Stimulated activated naive CD8-positive, alpha-beta T cell treated with anti-CD3 and anti-CD28 coated beads, Interleukin-15, amount 100 ng/mL, for 72 hours (primary cell): ENCODE results near the gene CDH7.

Experiments used
- ATAC-seq: fragments of 150-1000 bp; cut with Tn5 transposase; 2 replicates; pipeline ENCODE4 v1.10.0; 2021; ENCODE audit warnings: mild to moderate bottlenecking, moderate library complexity
- DNase-seq, 2 donors: peaks; one replicate each; pipeline ENCODE4 v3.0.0; 2021 to 2022
- H3K27ac Mint-ChIP-seq, 2 donors: one replicate each; pipeline ENCODE4 v1.8.0; 2022; ENCODE audit warnings: mild to moderate bottlenecking in 2 of 2, mixed read lengths in 2 of 2, moderate library complexity in 2 of 2
- H3K27me3 Mint-ChIP-seq: one replicate; pipeline ENCODE4 v1.8.0; 2022; ENCODE audit warnings: mixed read lengths
- H3K4me1 Mint-ChIP-seq: one replicate; pipeline ENCODE4 v1.8.0; 2022; ENCODE audit warnings: mild to moderate bottlenecking, mixed read lengths
- H3K4me3 Mint-ChIP-seq, 2 donors: one replicate each; pipeline ENCODE4 v1.8.0; 2022; ENCODE audit warnings: mild to moderate bottlenecking in 2 of 2, mixed read lengths in 2 of 2, moderate library complexity in 1 of 2
- H3K9me3 Mint-ChIP-seq, 2 donors: one replicate each; pipeline ENCODE4 v1.8.0; 2022; ENCODE audit warnings: mixed read lengths in 2 of 2

The CDH7 gene

GRCh38 chr18:65817178-65817577, 66.4 kb downstream of the CDH7 start:
- no peaks in the 10 kb centered on the region for H3K9me3 Mint-ChIP-seq
- ATAC-seq = no peak
- no peak for DNase-seq
- H3K27me3 Mint-ChIP-seq = no peaks in the 10 kb centered on the region
- no peak overlapping the region for H3K27ac Mint-ChIP-seq
- H3K4me1 Mint-ChIP-seq = no peaks in the 10 kb centered on the region
- no peak overlapping the region for H3K4me3 Mint-ChIP-seq

- H3K27ac Mint-ChIP-seq = no peak overlapping the region
- no peaks in the 10 kb centered on the region for H3K9me3 Mint-ChIP-seq
- DNase-seq (no peak), ATAC-seq (no peak)
- H3K27me3 Mint-ChIP-seq = no peaks in the 10 kb centered on the region
- H3K4me1 Mint-ChIP-seq = no peaks in the 10 kb centered on the region
- H3K4me3 Mint-ChIP-seq = no peak overlapping the region
Observed at GRCh38 chr18:65821911-65822310, 71.1 kb downstream of the CDH7 start.

- Mint-ChIP-seq H3K9me3 (no peaks in the 10 kb centered on the region), H3K27ac (no peak overlapping the region), H3K4me3 (no peak overlapping the region), H3K27me3 (no peaks in the 10 kb centered on the region), H3K4me1 (no peaks in the 10 kb centered on the region)
- ATAC-seq = no peak
- DNase-seq = no peak
Observed at GRCh38 chr18:65822826-65823225, 72.0 kb downstream of the CDH7 start.

GRCh38 chr18:65827444-65827843, 76.6 kb downstream of the CDH7 start:
- H3K4me1 Mint-ChIP-seq = no peaks in the 10 kb centered on the region
- DNase-seq (no peak), ATAC-seq (no peak)
- H3K9me3 Mint-ChIP-seq = peaks cover 3 to 7% of the 10 kb centered on the region in 2 donors
- H3K4me3 Mint-ChIP-seq = no peak overlapping the region
- no peaks in the 10 kb centered on the region for H3K27me3 Mint-ChIP-seq
- H3K27ac Mint-ChIP-seq = no peak overlapping the region

- ATAC-seq (no peak), DNase-seq (no peak)
- Mint-ChIP-seq H3K27ac (no peak overlapping the region), H3K4me3 (no peak overlapping the region), H3K9me3 (peaks cover 4 to 19% of the 10 kb centered on the region in 2 donors), H3K27me3 (no peaks in the 10 kb centered on the region), H3K4me1 (no peaks in the 10 kb centered on the region)
Observed at GRCh38 chr18:65835881-65836280, 85.1 kb downstream of the CDH7 start.

GRCh38 chr18:65846107-65846506, 95.3 kb downstream of the CDH7 start:
- DNase-seq = no peak
- Mint-ChIP-seq H3K27ac (no peak overlapping the region), H3K4me3 (no peak overlapping the region), H3K9me3 (no peaks in the 10 kb centered on the region), H3K4me1 (no peaks in the 10 kb centered on the region), H3K27me3 (no peaks in the 10 kb centered on the region)
- ATAC-seq = no peak

GRCh38 chr18:65852273-65852672, 101.5 kb downstream of the CDH7 start:
- no peak overlapping the region for H3K4me3 Mint-ChIP-seq
- DNase-seq (no peak), ATAC-seq (no peak)
- H3K9me3 Mint-ChIP-seq = no peaks in the 10 kb centered on the region
- H3K27ac Mint-ChIP-seq = no peak overlapping the region
- H3K27me3 Mint-ChIP-seq = no peaks in the 10 kb centered on the region
- H3K4me1 Mint-ChIP-seq = no peaks in the 10 kb centered on the region

- Mint-ChIP-seq H3K4me1 (no peaks in the 10 kb centered on the region), H3K4me3 (no peak overlapping the region), H3K9me3 (peaks cover 0 to 5% of the 10 kb centered on the region in 2 donors), H3K27ac (no peak overlapping the region), H3K27me3 (no peaks in the 10 kb centered on the region)
- DNase-seq = no peak
- no peak for ATAC-seq
Observed at GRCh38 chr18:65859075-65859474, 108.3 kb downstream of the CDH7 start.

- H3K4me3 Mint-ChIP-seq = no peak overlapping the region
- no peak for ATAC-seq
- no peak for DNase-seq
- no peaks in the 10 kb centered on the region for H3K4me1 Mint-ChIP-seq
- H3K9me3 Mint-ChIP-seq = peaks cover 0 to 8% of the 10 kb centered on the region in 2 donors
- H3K27ac Mint-ChIP-seq = no peak overlapping the region
- H3K27me3 Mint-ChIP-seq = no peaks in the 10 kb centered on the region
Observed at GRCh38 chr18:65869527-65869926, 118.7 kb downstream of the CDH7 start.

- H3K27me3 Mint-ChIP-seq = no peaks in the 10 kb centered on the region
- no peak for ATAC-seq
- no peak for DNase-seq
- H3K4me1 Mint-ChIP-seq = no peaks in the 10 kb centered on the region
- H3K4me3 Mint-ChIP-seq = no peak overlapping the region
- peaks cover 10 to 13% of the 10 kb centered on the region in 2 donors for H3K9me3 Mint-ChIP-seq
- no peak overlapping the region for H3K27ac Mint-ChIP-seq
Observed at GRCh38 chr18:65876310-65876709, 125.5 kb downstream of the CDH7 start.

- H3K4me1 Mint-ChIP-seq = no peaks in the 10 kb centered on the region
- DNase-seq (no peak), ATAC-seq (no peak)
- H3K4me3 Mint-ChIP-seq = no peak overlapping the region
- H3K27me3 Mint-ChIP-seq = no peaks in the 10 kb centered on the region
- no peak overlapping the region for H3K27ac Mint-ChIP-seq
- peaks cover 5 to 8% of the 10 kb centered on the region in 2 donors for H3K9me3 Mint-ChIP-seq
Observed at GRCh38 chr18:65897292-65897691, 146.5 kb downstream of the CDH7 start.

GRCh38 chr18:65901522-65901921, 150.7 kb downstream of the CDH7 start:
- ATAC-seq = no peak

GRCh38 chr18:65906621-65907034, 155.8 kb downstream of the CDH7 start:
- DNase-seq (no peak), ATAC-seq (no peak)
- Mint-ChIP-seq H3K4me3 (no peak overlapping the region), H3K27ac (no peak overlapping the region), H3K27me3 (no peaks in the 10 kb centered on the region), H3K4me1 (no peaks in the 10 kb centered on the region), H3K9me3 (peaks cover 6 to 7% of the 10 kb centered on the region in 2 donors)

More at GRCh38 chr18:65901522-65901921, 150.7 kb downstream of the CDH7 start:
- no peaks in the 10 kb centered on the region for H3K27me3 Mint-ChIP-seq
- H3K9me3 Mint-ChIP-seq = peaks cover 0 to 6% of the 10 kb centered on the region in 2 donors
- no peak for DNase-seq
- H3K4me3 Mint-ChIP-seq = no peak overlapping the region
- no peak overlapping the region for H3K27ac Mint-ChIP-seq
- no peaks in the 10 kb centered on the region for H3K4me1 Mint-ChIP-seq

- Mint-ChIP-seq H3K27me3 (no peaks in the 10 kb centered on the region), H3K9me3 (peaks cover 6 to 7% of the 10 kb centered on the region in 2 donors), H3K4me1 (no peaks in the 10 kb centered on the region), H3K4me3 (no peak overlapping the region), H3K27ac (no peak overlapping the region)
- no peak for ATAC-seq
- no peak for DNase-seq
Observed at GRCh38 chr18:65907281-65907680, 156.5 kb downstream of the CDH7 start.

- H3K27me3 Mint-ChIP-seq = no peaks in the 10 kb centered on the region
- no peaks in the 10 kb centered on the region for H3K9me3 Mint-ChIP-seq
- H3K4me3 Mint-ChIP-seq = no peak overlapping the region
- no peak overlapping the region for H3K27ac Mint-ChIP-seq
- DNase-seq (no peak), ATAC-seq (no peak)
- H3K4me1 Mint-ChIP-seq = no peaks in the 10 kb centered on the region
Observed at GRCh38 chr18:65919018-65919417, 168.2 kb downstream of the CDH7 start.

GRCh38 chr18:65919663-65920062, 168.9 kb downstream of the CDH7 start:
- DNase-seq (no peak), ATAC-seq (no peak)
- no peaks in the 10 kb centered on the region for H3K9me3 Mint-ChIP-seq

GRCh38 chr18:65922103-65922502, 171.3 kb downstream of the CDH7 start:
- H3K4me3 Mint-ChIP-seq = no peak overlapping the region
- H3K9me3 Mint-ChIP-seq = no peaks in the 10 kb centered on the region
- H3K27ac Mint-ChIP-seq = no peak overlapping the region
- DNase-seq = no peak
- no peaks in the 10 kb centered on the region for H3K4me1 Mint-ChIP-seq
- H3K27me3 Mint-ChIP-seq = no peaks in the 10 kb centered on the region
- no peak for ATAC-seq

More at GRCh38 chr18:65919663-65920062, 168.9 kb downstream of the CDH7 start:
- Mint-ChIP-seq H3K27ac (no peak overlapping the region), H3K4me3 (no peak overlapping the region), H3K4me1 (no peaks in the 10 kb centered on the region), H3K27me3 (no peaks in the 10 kb centered on the region)
